ENCODE data around the gene HMGB4.

DNA sequence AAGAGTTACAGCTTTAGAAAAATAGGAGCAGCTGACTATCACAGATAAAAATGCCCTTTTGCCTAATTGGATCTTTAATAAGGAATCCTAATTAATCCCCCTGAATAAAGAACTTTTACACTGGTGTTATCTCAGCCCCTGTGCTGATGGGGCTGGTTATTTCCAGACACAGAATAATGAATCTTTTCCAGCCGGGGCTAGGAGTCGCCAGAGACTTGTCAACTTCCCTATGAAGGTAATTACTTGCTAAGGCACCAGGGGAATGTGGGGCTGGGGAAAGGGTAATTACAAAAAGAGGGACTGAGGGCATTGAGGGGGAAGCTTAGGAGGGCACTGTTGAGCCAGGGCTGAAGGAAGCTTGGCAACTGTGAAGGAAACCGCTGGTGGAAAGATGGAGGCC is 34.5 kb downstream of the HMGB4 start:
- TF ChIP-seq, protein P1, sequence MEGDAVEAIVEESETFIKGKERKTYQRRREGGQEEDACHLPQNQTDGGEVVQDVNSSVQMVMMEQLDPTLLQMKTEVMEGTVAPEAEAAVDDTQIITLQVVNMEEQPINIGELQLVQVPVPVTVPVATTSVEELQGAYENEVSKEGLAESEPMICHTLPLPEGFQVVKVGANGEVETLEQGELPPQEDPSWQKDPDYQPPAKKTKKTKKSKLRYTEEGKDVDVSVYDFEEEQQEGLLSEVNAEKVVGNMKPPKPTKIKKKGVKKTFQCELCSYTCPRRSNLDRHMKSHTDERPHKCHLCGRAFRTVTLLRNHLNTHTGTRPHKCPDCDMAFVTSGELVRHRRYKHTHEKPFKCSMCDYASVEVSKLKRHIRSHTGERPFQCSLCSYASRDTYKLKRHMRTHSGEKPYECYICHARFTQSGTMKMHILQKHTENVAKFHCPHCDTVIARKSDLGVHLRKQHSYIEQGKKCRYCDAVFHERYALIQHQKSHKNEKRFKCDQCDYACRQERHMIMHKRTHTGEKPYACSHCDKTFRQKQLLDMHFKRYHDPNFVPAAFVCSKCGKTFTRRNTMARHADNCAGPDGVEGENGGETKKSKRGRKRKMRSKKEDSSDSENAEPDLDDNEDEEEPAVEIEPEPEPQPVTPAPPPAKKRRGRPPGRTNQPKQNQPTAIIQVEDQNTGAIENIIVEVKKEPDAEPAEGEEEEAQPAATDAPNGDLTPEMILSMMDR (IDR thresholded peaks at IDR 0.05; ENCODE audit: low read depth, low read length), result no peak
- TF ChIP-seq EZH2phosphoT487 (IDR thresholded peaks at IDR 0.05; ENCODE audit: low read depth), result no peak

Data from OCI-LY3 (cell line).